ENCODE data around the gene RPN1. TPM values are rescaled to one million over a fixed set of nuclear protein-coding genes. Genes with fewer than 3 reads are reported as not detected.
A peak's percentile ranks its signal among the peaks of the same experiment; 100 is the strongest.

Gene RPN1
- total and polyA plus RNA-seq, 2 donors (not counting 1 experiment from before 2014, with no cell fraction given): 40.4 to 80.6 TPM

DNA sequence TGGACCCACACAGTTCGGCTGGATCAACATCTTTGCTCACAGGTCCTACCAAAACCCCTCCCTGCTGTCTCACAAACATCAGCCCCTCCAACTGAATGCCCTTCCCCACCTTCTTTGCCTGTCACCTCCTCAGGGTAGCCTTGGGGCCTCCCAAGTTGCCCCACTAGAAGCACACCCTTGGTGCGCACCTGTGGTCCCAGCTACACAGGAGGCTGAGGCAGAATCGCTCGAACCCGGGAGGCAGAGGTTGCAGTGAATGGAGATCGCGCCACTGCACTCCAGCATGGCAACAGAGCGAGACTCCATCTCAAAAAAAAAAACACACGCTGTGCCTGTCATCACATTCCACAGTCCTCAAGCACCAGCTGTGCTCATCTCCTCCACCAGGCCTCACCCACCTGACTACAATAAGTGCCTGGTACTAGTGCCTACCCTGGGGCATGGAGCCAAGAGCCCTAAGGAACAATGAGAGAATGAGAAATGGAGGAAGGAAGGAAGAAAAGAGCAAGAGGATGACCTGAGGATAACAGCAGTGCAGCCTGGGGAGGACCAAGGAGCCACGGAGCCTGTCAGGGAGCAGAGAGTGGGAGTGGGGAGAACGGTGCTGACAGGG is 26.0 kb downstream of the RPN1 start:
- CTCF ChIA-PET: interaction anchor here (1.3 kb wide), 1 partner anchor 221 kb away, joined by 3 read pairs; no protein-coding TSS in a partner anchor
- no peak overlapping the region for H3K27ac Mint-ChIP-seq

GRCh38 chr3:128623762-128624176 is 26.8 kb downstream of the RPN1 start:
- 20% methylated on average over 1 of the region's 7 CpGs for WGBS (ENCODE audit: insufficient coverage)
- Histone ChIP-seq H3K4me1 (ENCODE audit: control insufficient read depth in 2 of 2, insufficient read depth in 2 of 2, low read length in 2 of 2) (peaks cover 0 to 7% of the 10 kb centered on the region in 2 donors), H3K36me3 (replicated peaks in 1 of 2; ENCODE audit: control extremely low read depth in 1 of 2, control insufficient read depth in 1 of 2, extremely low read depth in 1 of 2, insufficient read depth in 2 of 2, low read length in 1 of 2) (peaks cover 10 to 79% of the 10 kb centered on the region in 2 experiments), H3K27me3 (replicated peaks in 1 of 4; ENCODE audit: control extremely low read depth in 1 of 4, control insufficient read depth in 3 of 4, insufficient read depth in 4 of 4, low read length in 3 of 4) (no peaks in the 10 kb centered on the region), H3K4me2 (replicated peaks; ENCODE audit: low read depth, low read length, poor library complexity, severe bottlenecking) (no peak overlapping the region), H3K27ac (ENCODE audit: low read length in 2 of 2) (no peak overlapping the region), H3K4me3 (ENCODE audit: control extremely low read depth in 1 of 5, extremely low read depth in 1 of 5, insufficient read depth in 1 of 5, low read depth in 2 of 5, low read length in 4 of 5) (no peak overlapping the region), H2AFZ (ENCODE audit: insufficient read depth, low read depth, low read length, poor library complexity, severe bottlenecking) (no peak overlapping the region), H4K20me1 (ENCODE audit: control insufficient read depth, insufficient read depth, low read length, poor library complexity, severe bottlenecking) (no peaks in the 10 kb centered on the region), H3K9ac (ENCODE audit: low read length) (no peak overlapping the region), H3K9me3 (ENCODE audit: control extremely low read depth in 1 of 3, control insufficient read depth in 2 of 3, insufficient read depth in 1 of 3, low read length in 2 of 3) (no peaks in the 10 kb centered on the region), H3K79me2 (ENCODE audit: control insufficient read depth, insufficient read depth, low read length) (peaks cover 45% of the 10 kb centered on the region)
- TF ChIP-seq EZH2 (IDR thresholded peaks at IDR 0.05; ENCODE audit: borderline replicate concordance, insufficient read depth, low read depth, low read length, poor library complexity, severe bottlenecking): no peak
- TF ChIP-seq, protein P1, sequence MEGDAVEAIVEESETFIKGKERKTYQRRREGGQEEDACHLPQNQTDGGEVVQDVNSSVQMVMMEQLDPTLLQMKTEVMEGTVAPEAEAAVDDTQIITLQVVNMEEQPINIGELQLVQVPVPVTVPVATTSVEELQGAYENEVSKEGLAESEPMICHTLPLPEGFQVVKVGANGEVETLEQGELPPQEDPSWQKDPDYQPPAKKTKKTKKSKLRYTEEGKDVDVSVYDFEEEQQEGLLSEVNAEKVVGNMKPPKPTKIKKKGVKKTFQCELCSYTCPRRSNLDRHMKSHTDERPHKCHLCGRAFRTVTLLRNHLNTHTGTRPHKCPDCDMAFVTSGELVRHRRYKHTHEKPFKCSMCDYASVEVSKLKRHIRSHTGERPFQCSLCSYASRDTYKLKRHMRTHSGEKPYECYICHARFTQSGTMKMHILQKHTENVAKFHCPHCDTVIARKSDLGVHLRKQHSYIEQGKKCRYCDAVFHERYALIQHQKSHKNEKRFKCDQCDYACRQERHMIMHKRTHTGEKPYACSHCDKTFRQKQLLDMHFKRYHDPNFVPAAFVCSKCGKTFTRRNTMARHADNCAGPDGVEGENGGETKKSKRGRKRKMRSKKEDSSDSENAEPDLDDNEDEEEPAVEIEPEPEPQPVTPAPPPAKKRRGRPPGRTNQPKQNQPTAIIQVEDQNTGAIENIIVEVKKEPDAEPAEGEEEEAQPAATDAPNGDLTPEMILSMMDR (IDR thresholded peaks at IDR 0.05): no peak
- no peaks in the 10 kb centered on the region for H3K9me3 Mint-ChIP-seq (ENCODE audit: insufficient read depth)
- peak; percentile 24 for ATAC-seq (ENCODE audit: low read depth)
- no peak overlapping the region for H3K27ac Mint-ChIP-seq
- no peak overlapping the region for H3K4me3 Mint-ChIP-seq
- CTCF ChIA-PET: no interaction called here
- no peaks in the 10 kb centered on the region for H3K27me3 Mint-ChIP-seq
- intact Hi-C loops (cut with micrococcal nuclease): no loop called here
- peaks cover 17% of the 10 kb centered on the region for H3K4me1 Mint-ChIP-seq
- DNase-seq: no peak
- POLR2A ChIA-PET: no interaction called here

More for the DNA sequence above, 26.0 kb downstream of the RPN1 start:
- Histone ChIP-seq H3K4me3 (ENCODE audit: control extremely low read depth in 1 of 5, extremely low read depth in 1 of 5, insufficient read depth in 1 of 5, low read depth in 2 of 5, low read length in 4 of 5) (no peak overlapping the region), H2AFZ (ENCODE audit: insufficient read depth, low read depth, low read length, poor library complexity, severe bottlenecking) (no peak overlapping the region), H3K79me2 (ENCODE audit: control insufficient read depth, insufficient read depth, low read length) (peaks cover 45% of the 10 kb centered on the region), H3K27ac (ENCODE audit: low read length in 2 of 2) (no peak overlapping the region), H3K4me2 (replicated peaks; ENCODE audit: low read depth, low read length, poor library complexity, severe bottlenecking) (no peak overlapping the region), H3K36me3 (replicated peaks in 1 of 2; ENCODE audit: control extremely low read depth in 1 of 2, control insufficient read depth in 1 of 2, extremely low read depth in 1 of 2, insufficient read depth in 2 of 2, low read length in 1 of 2) (peaks cover 8 to 79% of the 10 kb centered on the region in 2 experiments), H3K9me3 (ENCODE audit: control extremely low read depth in 1 of 3, control insufficient read depth in 2 of 3, insufficient read depth in 1 of 3, low read length in 2 of 3) (no peaks in the 10 kb centered on the region), H3K27me3 (replicated peaks in 1 of 4; ENCODE audit: control extremely low read depth in 1 of 4, control insufficient read depth in 3 of 4, insufficient read depth in 4 of 4, low read length in 3 of 4) (no peaks in the 10 kb centered on the region), H4K20me1 (ENCODE audit: control insufficient read depth, insufficient read depth, low read length, poor library complexity, severe bottlenecking) (no peaks in the 10 kb centered on the region), H3K4me1 (ENCODE audit: control insufficient read depth in 2 of 2, insufficient read depth in 2 of 2, low read length in 2 of 2) (no peaks in the 10 kb centered on the region), H3K9ac (ENCODE audit: low read length) (no peak overlapping the region)
- peaks cover 9% of the 10 kb centered on the region for H3K4me1 Mint-ChIP-seq
- WGBS (ENCODE audit: insufficient coverage): 96% methylated on average over 10 of the region's 11 CpGs
- no peak for TF ChIP-seq EZH2 (IDR thresholded peaks at IDR 0.05; ENCODE audit: borderline replicate concordance, insufficient read depth, low read depth, low read length, poor library complexity, severe bottlenecking)
- POLR2A ChIA-PET: no interaction called here
- DNase-seq: no peak
- intact Hi-C loops (cut with micrococcal nuclease): no loop called here
- no peaks in the 10 kb centered on the region for H3K9me3 Mint-ChIP-seq (ENCODE audit: insufficient read depth)
- H3K27me3 Mint-ChIP-seq: no peaks in the 10 kb centered on the region
- no peak overlapping the region for H3K4me3 Mint-ChIP-seq
- no peak for ATAC-seq (ENCODE audit: low read depth)

All from B cell (primary cell).